PC-9 (cell line): ENCODE results near the gene TENM4. TPM values are rescaled to one million over a fixed set of nuclear protein-coding genes. Genes with fewer than 3 reads are reported as not detected.

Experiments used
- BruUV-seq: library from RNA; stranded (reverse); fragments of 400-500 nt; replicated peaks from 2 replicates; lab custom pipeline; 2021; lab: Mats Ljungman, UMichigan
- CTCF ChIA-PET: fragments of 300-600 bp; sonication (Branson Sonifier 250); formaldehyde crosslinking; loops from one replicate; lab custom pipeline; 2022; ENCODE audit warnings: antibody characterized with exemption; lab: Charles Lee
- POLR2A ChIA-PET: fragments of 300-600 bp; sonication (Branson Sonifier 250); formaldehyde crosslinking; loops from one replicate; lab custom pipeline; 2022; ENCODE audit warnings: antibody characterized with exemption; ENCODE audit not compliant: unreplicated experiment; lab: Charles Lee
- DNase-seq, 2 experiments: peaks; one replicate each; pipeline versions ENCODE4 v3.0.0 to v3.0.0-alpha.2; 2015 to 2022; ENCODE audit warnings: mixed read lengths in 1 of 2
- H2AFZ ChIP-seq: fragments of 200-600 bp; sonication (generic); 2 replicates; pipeline ENCODE4 v1.8.1; 2017; ENCODE audit warnings: antibody characterized with exemption
- H3F3A ChIP-seq: fragments of 200-600 bp; sonication (generic); 2 replicates; pipeline ENCODE4 v1.8.1; 2017; ENCODE audit warnings: antibody characterized with exemption, mild to moderate bottlenecking, low read depth; ENCODE audit not compliant: insufficient read depth
- H3K27ac ChIP-seq: fragments of 200-600 bp; sonication (generic); 2 replicates; pipeline ENCODE4 v1.6.1; 2016; ENCODE audit warnings: mixed run types
- H3K27me3 ChIP-seq: fragments of 200-600 bp; sonication (generic); 2 replicates; pipeline ENCODE4 v1.6.1; 2016; ENCODE audit warnings: low read depth, mixed run types; ENCODE audit not compliant: insufficient read depth
- H3K36me3 ChIP-seq: fragments of 200-600 bp; sonication (generic); 2 replicates; pipeline ENCODE4 v1.6.1; 2016; ENCODE audit warnings: low read depth, mixed run types
- H3K4me1 ChIP-seq: fragments of 200-600 bp; sonication (generic); replicated peaks from 2 replicates; pipeline ENCODE4 v1.6.1; 2016; ENCODE audit warnings: mixed run types; ENCODE audit not compliant: insufficient read depth
- H3K4me2 ChIP-seq: fragments of 200-600 bp; sonication (generic); 2 replicates; pipeline ENCODE4 v1.6.1; 2017; ENCODE audit warnings: mixed run types
- H3K4me3 ChIP-seq: fragments of 200-600 bp; sonication (generic); 2 replicates; pipeline ENCODE4 v1.6.1; 2016; ENCODE audit warnings: mixed run types
- H3K79me2 ChIP-seq: fragments of 200-600 bp; sonication (generic); 2 replicates; pipeline ENCODE4 v1.6.1; 2017; ENCODE audit warnings: low read depth, mixed run types
- H3K9me2 ChIP-seq: fragments of 200-600 bp; sonication (generic); 2 replicates; pipeline ENCODE4 v1.8.1; 2017; ENCODE audit warnings: mild to moderate bottlenecking; ENCODE audit not compliant: insufficient read depth
- H3K9me3 ChIP-seq: fragments of 200-600 bp; sonication (generic); 2 replicates; pipeline ENCODE4 v1.8.1; 2016; ENCODE audit warnings: low read depth; ENCODE audit not compliant: insufficient read depth
- H4K20me1 ChIP-seq: fragments of 200-600 bp; sonication (generic); 2 replicates; pipeline ENCODE4 v1.8.1; 2017; ENCODE audit not compliant: insufficient read depth
- EZH2 ChIP-seq: fragments of 200-600 bp; sonication (generic); IDR thresholded peaks from 2 replicates; pipeline ENCODE4 v1.8.0; 2017; ENCODE audit warnings: antibody characterized with exemption, low read depth
- intact Hi-C: fragments of 100-400 bp; cut with micrococcal nuclease; formaldehyde crosslinking; loops from one replicate; pipeline ENCODE4 v1.10.0; 2022; ENCODE audit not compliant: unreplicated experiment
- total RNA-seq: library from RNA; stranded (reverse); gene quantifications from 2 replicates; pipeline ENCODE4 v1.2.3, GENCODE V29; 2021
- TF ChIP-seq, protein P1 (sequence below): fragments of 200-600 bp; sonication (generic); conservative IDR thresholded peaks from 2 replicates; pipeline ENCODE4 v1.6.1; 2017; ENCODE audit warnings: mixed run types, antibody characterized with exemption, mild to moderate bottlenecking, moderate library complexity

TENM4 gene
- total RNA-seq, 1 experiment from 2014 or later, result not detected

GRCh38 chr11:79340535-79340934 lies 100.3 kb downstream of the TENM4 start:
- Histone ChIP-seq H4K20me1 (no peaks in the 10 kb centered on the region), H3K4me3 (no peak overlapping the region), H3K4me1 (no peaks in the 10 kb centered on the region), H3K79me2 (no peaks in the 10 kb centered on the region), H3K27ac (no peak overlapping the region), H3K9me3 (no peaks in the 10 kb centered on the region), H3K9me2 (no peaks in the 10 kb centered on the region), H3K27me3 (peaks cover 56% of the 10 kb centered on the region), H3K36me3 (no peaks in the 10 kb centered on the region), H3K4me2 (no peak overlapping the region), H2AFZ (no peak overlapping the region), H3F3A (no peaks in the 10 kb centered on the region)
- intact Hi-C loops, result no loop called here
- no peak for DNase-seq
- TF ChIP-seq, protein P1, sequence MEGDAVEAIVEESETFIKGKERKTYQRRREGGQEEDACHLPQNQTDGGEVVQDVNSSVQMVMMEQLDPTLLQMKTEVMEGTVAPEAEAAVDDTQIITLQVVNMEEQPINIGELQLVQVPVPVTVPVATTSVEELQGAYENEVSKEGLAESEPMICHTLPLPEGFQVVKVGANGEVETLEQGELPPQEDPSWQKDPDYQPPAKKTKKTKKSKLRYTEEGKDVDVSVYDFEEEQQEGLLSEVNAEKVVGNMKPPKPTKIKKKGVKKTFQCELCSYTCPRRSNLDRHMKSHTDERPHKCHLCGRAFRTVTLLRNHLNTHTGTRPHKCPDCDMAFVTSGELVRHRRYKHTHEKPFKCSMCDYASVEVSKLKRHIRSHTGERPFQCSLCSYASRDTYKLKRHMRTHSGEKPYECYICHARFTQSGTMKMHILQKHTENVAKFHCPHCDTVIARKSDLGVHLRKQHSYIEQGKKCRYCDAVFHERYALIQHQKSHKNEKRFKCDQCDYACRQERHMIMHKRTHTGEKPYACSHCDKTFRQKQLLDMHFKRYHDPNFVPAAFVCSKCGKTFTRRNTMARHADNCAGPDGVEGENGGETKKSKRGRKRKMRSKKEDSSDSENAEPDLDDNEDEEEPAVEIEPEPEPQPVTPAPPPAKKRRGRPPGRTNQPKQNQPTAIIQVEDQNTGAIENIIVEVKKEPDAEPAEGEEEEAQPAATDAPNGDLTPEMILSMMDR, result no peak
- TF ChIP-seq EZH2, result no peak
- BruUV-seq, result no TSS peak
- ChIA-PET CTCF (no interaction called here), POLR2A (no interaction called here)

DNA sequence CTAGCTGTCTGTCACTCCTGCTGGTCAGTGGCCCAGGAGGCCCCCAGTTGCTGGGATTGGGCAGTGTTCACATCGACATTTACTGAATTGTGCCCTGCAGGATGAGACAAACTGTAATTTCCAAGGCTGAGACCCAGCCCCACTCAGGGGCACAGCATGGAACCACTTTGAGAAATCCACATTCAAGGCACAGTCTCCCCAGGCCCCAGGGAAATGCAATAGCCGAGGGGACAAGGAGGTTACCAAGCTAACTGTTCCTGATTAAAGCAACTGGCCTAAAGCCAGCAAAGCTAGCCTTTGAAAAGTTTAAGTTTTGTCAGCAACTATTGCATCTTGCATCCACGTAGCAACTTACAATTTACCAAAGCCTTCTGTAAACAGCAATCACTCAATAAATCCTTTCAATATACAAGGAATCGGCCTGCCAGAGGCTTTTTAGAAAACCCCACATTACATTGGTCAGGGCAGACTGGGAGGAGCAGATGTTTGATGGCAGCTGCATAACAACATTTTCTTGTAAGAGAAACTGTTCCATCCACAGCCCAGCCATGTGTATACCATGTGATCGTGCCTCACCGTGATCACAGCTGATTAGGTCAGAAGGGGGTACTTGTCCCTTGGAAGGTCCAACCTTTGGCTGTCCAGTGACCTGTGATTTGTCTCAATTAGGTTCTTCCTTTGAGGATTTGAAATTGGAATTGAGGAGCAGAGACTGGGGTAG lies 103.9 kb downstream of the TENM4 start:
- no TSS peak for BruUV-seq
- Histone ChIP-seq H3K4me3 (no peak overlapping the region), H3K79me2 (no peaks in the 10 kb centered on the region), H3K36me3 (no peaks in the 10 kb centered on the region), H3K9me3 (no peaks in the 10 kb centered on the region), H3K27ac (no peak overlapping the region), H3K4me1 (no peaks in the 10 kb centered on the region), H2AFZ (no peak overlapping the region), H3K9me2 (no peaks in the 10 kb centered on the region), H3F3A (no peaks in the 10 kb centered on the region), H4K20me1 (no peaks in the 10 kb centered on the region), H3K4me2 (no peak overlapping the region), H3K27me3 (peaks cover 67% of the 10 kb centered on the region)
- CTCF ChIA-PET, result no interaction called here
- TF ChIP-seq, protein P1, result no peak
- TF ChIP-seq EZH2, result no peak
- DNase-seq, result no peak
- POLR2A ChIA-PET, result no interaction called here
- intact Hi-C loops, result no loop called here

GRCh38 chr11:79335681-79336080 lies 105.1 kb downstream of the TENM4 start:
- intact Hi-C loops, result no loop called here
- CTCF ChIA-PET, result no interaction called here
- no peaks in the 10 kb centered on the region for H3K79me2 ChIP-seq
- H3F3A ChIP-seq, result no peaks in the 10 kb centered on the region
- POLR2A ChIA-PET, result no interaction called here
- H3K36me3 ChIP-seq, result no peaks in the 10 kb centered on the region
- H4K20me1 ChIP-seq, result no peaks in the 10 kb centered on the region
- H3K4me2 ChIP-seq, result no peak overlapping the region
- no peak overlapping the region for H2AFZ ChIP-seq
- H3K27me3 ChIP-seq, result peaks cover 71% of the 10 kb centered on the region
- no peaks in the 10 kb centered on the region for H3K9me2 ChIP-seq
- TF ChIP-seq, protein P1, result no peak
- TF ChIP-seq EZH2, result no peak
- no TSS peak for BruUV-seq
- no peak for DNase-seq
- no peaks in the 10 kb centered on the region for H3K9me3 ChIP-seq
- no peak overlapping the region for H3K4me3 ChIP-seq
- H3K4me1 ChIP-seq, result no peaks in the 10 kb centered on the region
- no peak overlapping the region for H3K27ac ChIP-seq
